Ectodermal cell (in vitro differentiated cells): ENCODE results near the gene CAPN1.

Experiments
- H3K27ac ChIP-seq: 2 replicates; pipeline ENCODE4 v1.7.0; 2013; ENCODE audit warnings: mild to moderate bottlenecking, low read depth, low read length; ENCODE audit not compliant: insufficient read depth, poor library complexity, severe bottlenecking
- H3K27me3 ChIP-seq: 2 replicates; pipeline ENCODE4 v1.7.0; 2013; ENCODE audit warnings: mild to moderate bottlenecking, low read length; ENCODE audit not compliant: insufficient read depth, control insufficient read depth, poor library complexity, severe bottlenecking
- H3K36me3 ChIP-seq: one replicate; pipeline ENCODE4 v1.7.0; 2013; ENCODE audit warnings: low read length; ENCODE audit not compliant: control insufficient read depth, insufficient read depth
- H3K4me1 ChIP-seq: one replicate; pipeline ENCODE4 v1.7.0; 2013; ENCODE audit warnings: low read length; ENCODE audit not compliant: control insufficient read depth, insufficient read depth
- H3K4me3 ChIP-seq: 2 replicates; pipeline ENCODE4 v1.7.0; 2013; ENCODE audit warnings: low read depth, low read length, control low read depth; ENCODE audit not compliant: insufficient read depth
- H3K9me3 ChIP-seq: 2 replicates; pipeline ENCODE4 v1.7.0; 2013; ENCODE audit warnings: mild to moderate bottlenecking, low read length, moderate library complexity; ENCODE audit not compliant: control insufficient read depth
- WGBS, 2 experiments: methylation state at CpG; one replicate each; pipeline ENCODE4 v1.1.7; 2013; ENCODE audit warnings: missing lambda C conversion rate in 2 of 2; 5-methylcytosine and 5-hydroxymethylcytosine counted together

CAPN1 gene

GRCh38 chr11:65188486-65188885, 6.8 kb downstream of the CAPN1 start:
- no peaks in the 10 kb centered on the region for H3K27me3 ChIP-seq
- H3K27ac ChIP-seq: no peak overlapping the region
- 94 to 95% methylated on average over 18 of the region's 18 CpGs for WGBS, 2 experiments
- peaks cover 4% of the 10 kb centered on the region for H3K4me1 ChIP-seq
- no peaks in the 10 kb centered on the region for H3K36me3 ChIP-seq
- H3K4me3 ChIP-seq: no peak overlapping the region
- H3K9me3 ChIP-seq: no peaks in the 10 kb centered on the region

GRCh38 chr11:65189191-65189590, 7.5 kb downstream of the CAPN1 start:
- WGBS, 2 experiments: 84 to 85% methylated on average over 10 of the region's 10 CpGs
- Histone ChIP-seq H3K27ac (no peak overlapping the region), H3K4me1 (peaks cover under 1% of the 10 kb centered on the region), H3K27me3 (no peaks in the 10 kb centered on the region), H3K4me3 (no peak overlapping the region), H3K9me3 (no peaks in the 10 kb centered on the region), H3K36me3 (no peaks in the 10 kb centered on the region)

- Histone ChIP-seq H3K4me3 (no peak overlapping the region), H3K9me3 (no peaks in the 10 kb centered on the region), H3K27ac (no peak overlapping the region), H3K36me3 (no peaks in the 10 kb centered on the region), H3K27me3 (no peaks in the 10 kb centered on the region), H3K4me1 (no peaks in the 10 kb centered on the region)
- WGBS, 2 experiments: 97 to 100% methylated on average over 2 of the region's 2 CpGs
These were observed 12.8 kb downstream of the CAPN1 start for GRCh38 chr11:65194564-65194963.

- WGBS, 2 experiments: 89 to 91% methylated on average over 15 of the region's 15 CpGs
- no peaks in the 10 kb centered on the region for H3K27me3 ChIP-seq
- H3K4me3 ChIP-seq: no peak overlapping the region
- no peaks in the 10 kb centered on the region for H3K9me3 ChIP-seq
- H3K27ac ChIP-seq: no peak overlapping the region
- H3K36me3 ChIP-seq: no peaks in the 10 kb centered on the region
- no peaks in the 10 kb centered on the region for H3K4me1 ChIP-seq
These were observed 22.4 kb downstream of the CAPN1 start for GRCh38 chr11:65204143-65204542.

- Histone ChIP-seq H3K27ac (no peak overlapping the region), H3K4me1 (no peaks in the 10 kb centered on the region), H3K9me3 (no peaks in the 10 kb centered on the region), H3K4me3 (no peak overlapping the region), H3K36me3 (no peaks in the 10 kb centered on the region), H3K27me3 (no peaks in the 10 kb centered on the region)
- 35 to 36% methylated on average over 38 of the region's 38 CpGs for WGBS, 2 experiments
These were observed 23.2 kb downstream of the CAPN1 start for GRCh38 chr11:65204646-65205601.

- Histone ChIP-seq H3K27me3 (no peaks in the 10 kb centered on the region), H3K4me3 (no peak overlapping the region), H3K27ac (no peak overlapping the region), H3K4me1 (no peaks in the 10 kb centered on the region), H3K36me3 (no peaks in the 10 kb centered on the region), H3K9me3 (no peaks in the 10 kb centered on the region)
- 90 to 94% methylated on average over 3 of the region's 3 CpGs for WGBS, 2 experiments
These were observed 23.9 kb downstream of the CAPN1 start for GRCh38 chr11:65205602-65205967.

GRCh38 chr11:65206441-65206841, 24.7 kb downstream of the CAPN1 start:
- Histone ChIP-seq H3K27ac (no peak overlapping the region), H3K9me3 (no peaks in the 10 kb centered on the region), H3K36me3 (no peaks in the 10 kb centered on the region), H3K4me1 (no peaks in the 10 kb centered on the region), H3K4me3 (no peak overlapping the region), H3K27me3 (no peaks in the 10 kb centered on the region)
- 96% methylated on average over 17 of the region's 17 CpGs for WGBS, 2 experiments

GRCh38 chr11:65206901-65207300, 25.2 kb downstream of the CAPN1 start:
- Histone ChIP-seq H3K36me3 (no peaks in the 10 kb centered on the region), H3K9me3 (no peaks in the 10 kb centered on the region), H3K4me3 (no peak overlapping the region), H3K27me3 (no peaks in the 10 kb centered on the region), H3K4me1 (no peaks in the 10 kb centered on the region), H3K27ac (no peak overlapping the region)
- WGBS, 2 experiments: 94 to 96% methylated on average over 7 of the region's 7 CpGs

GRCh38 chr11:65207918-65208784, 26.4 kb downstream of the CAPN1 start:
- H3K9me3 ChIP-seq: no peaks in the 10 kb centered on the region
- H3K4me1 ChIP-seq: peaks cover 9% of the 10 kb centered on the region
- no peak overlapping the region for H3K4me3 ChIP-seq
- WGBS, 2 experiments: 93% methylated on average over 16 of the region's 16 CpGs
- H3K27me3 ChIP-seq: no peaks in the 10 kb centered on the region
- H3K27ac ChIP-seq: no peak overlapping the region
- no peaks in the 10 kb centered on the region for H3K36me3 ChIP-seq
